Suprapubic skin (tissue), 4 donors: Measurements from ENCODE around the gene GABRB2. TPM values are rescaled to one million over a fixed set of nuclear protein-coding genes. Genes with fewer than 3 reads are reported as not detected.

Source experiments
- DNase-seq, 2 donors: peaks; one replicate each; pipeline ENCODE4 v3.0.0-alpha.2; 2019; ENCODE audit warnings: low spot score in 2 of 2
- H3K27ac ChIP-seq: fragments of 200-600 bp; sonication (generic); one replicate; pipeline ENCODE4 v1.5.1; 2019
- H3K27me3 ChIP-seq: fragments of 200-600 bp; sonication (generic); one replicate; pipeline ENCODE4 v1.5.1; 2019
- H3K36me3 ChIP-seq: fragments of 200-600 bp; sonication (generic); one replicate; pipeline ENCODE4 v1.5.1; 2019
- H3K4me1 ChIP-seq: fragments of 200-600 bp; sonication (generic); one replicate; pipeline ENCODE4 v1.5.1; 2019
- H3K4me3 ChIP-seq: fragments of 200-600 bp; sonication (generic); one replicate; pipeline ENCODE4 v1.5.1; 2019; ENCODE audit warnings: mild to moderate bottlenecking
- H3K9me3 ChIP-seq: fragments of 200-600 bp; sonication (generic); one replicate; pipeline ENCODE4 v1.5.1; 2019
- CTCF ChIP-seq, 2 donors: fragments of 200-600 bp in 1 of 2; fragments of 450-650 bp in 1 of 2; sonication (generic) in 1 of 2; IDR thresholded peaks; one replicate each; pipeline ENCODE4 v1.5.1; 2016 to 2019; ENCODE audit warnings: antibody characterized with exemption in 2 of 2, mild to moderate bottlenecking in 1 of 2, moderate library complexity in 1 of 2
- EP300 ChIP-seq: sonication (generic); formaldehyde crosslinking; IDR thresholded peaks from one replicate; pipeline ENCODE4 v1.6.1; 2017; ENCODE audit warnings: antibody characterized with exemption
- POLR2A ChIP-seq, 2 donors: fragments of 450-650 bp; IDR thresholded peaks; one replicate each; pipeline ENCODE4 v1.6.1; 2017; ENCODE audit warnings: antibody characterized with exemption in 2 of 2, mild to moderate bottlenecking in 2 of 2, moderate library complexity in 2 of 2
- POLR2AphosphoS5 ChIP-seq, 3 donors: sonication (generic); formaldehyde crosslinking; IDR thresholded peaks; one replicate each; pipeline ENCODE4 v1.6.1; 2017; ENCODE audit warnings: antibody characterized with exemption in 3 of 3
- WGBS: methylation state at CpG from one replicate; pipeline ENCODE4 v1.1.5; 2018; 5-methylcytosine and 5-hydroxymethylcytosine counted together
- total RNA-seq, 4 donors: library from RNA; depleted of rRNA; stranded (reverse); fragments of >200 nt; gene quantifications; one replicate each; pipeline ENCODE4 v1.1.0, GENCODE V29; 2016

Gene GABRB2
- total RNA-seq, 4 donors from 2014 or later, result 0.11 to 1.6 (median 0.24) TPM; not detected in 1

GRCh38 chr5:161545344-161546094 is 1.0 kb downstream of the GABRB2 start:
- no peak overlapping the region for H3K27ac ChIP-seq
- peak overlapping the region; percentile 51 for H3K4me3 ChIP-seq
- no peak for TF ChIP-seq POLR2AphosphoS5 (IDR thresholded peaks at IDR 0.05)
- no peak for TF ChIP-seq POLR2A (IDR thresholded peaks at IDR 0.05)
- no peak for TF ChIP-seq EP300
- TF ChIP-seq CTCF (IDR thresholded peaks at IDR 0.05), result no peak
- H3K4me1 ChIP-seq, result peaks cover 35% of the 10 kb centered on the region
- no peak for DNase-seq
- 25% methylated on average over 8 of the region's 8 CpGs for WGBS
- peaks cover 52% of the 10 kb centered on the region for H3K27me3 ChIP-seq
- H3K9me3 ChIP-seq, result no peaks in the 10 kb centered on the region
- no peaks in the 10 kb centered on the region for H3K36me3 ChIP-seq

- Histone ChIP-seq H3K27me3 (peaks cover 51% of the 10 kb centered on the region), H3K4me1 (peaks cover 35% of the 10 kb centered on the region), H3K9me3 (no peaks in the 10 kb centered on the region), H3K27ac (no peak overlapping the region), H3K4me3 (no peak overlapping the region), H3K36me3 (no peaks in the 10 kb centered on the region)
- WGBS, result 4% methylated on average over 7 of the region's 7 CpGs
- DNase-seq, result no peak
- TF ChIP-seq EP300 (no peak), POLR2AphosphoS5 (IDR thresholded peaks at IDR 0.05) (no peak), POLR2A (IDR thresholded peaks at IDR 0.05) (no peak), CTCF (IDR thresholded peaks at IDR 0.05) (peak in 1 of 2 donors; percentile 65)
Measured at GRCh38 chr5:161544350-161544765, 2.2 kb downstream of the GABRB2 start.

- WGBS, result 22% methylated on average over 1 of the region's 1 CpG
- H3K9me3 ChIP-seq, result no peaks in the 10 kb centered on the region
- no peak for DNase-seq
- TF ChIP-seq POLR2A (IDR thresholded peaks at IDR 0.05) (no peak), EP300 (no peak), POLR2AphosphoS5 (IDR thresholded peaks at IDR 0.05) (no peak), CTCF (IDR thresholded peaks at IDR 0.05) (no peak)
- H3K27ac ChIP-seq, result no peak overlapping the region
- H3K36me3 ChIP-seq, result no peaks in the 10 kb centered on the region
- H3K4me1 ChIP-seq, result no peaks in the 10 kb centered on the region
- H3K4me3 ChIP-seq, result no peak overlapping the region
- H3K27me3 ChIP-seq, result no peaks in the 10 kb centered on the region
Measured at GRCh38 chr5:161539016-161539415, 7.5 kb downstream of the GABRB2 start.

GRCh38 chr5:161535762-161536161 is 10.8 kb downstream of the GABRB2 start:
- H3K27ac ChIP-seq, result no peak overlapping the region
- H3K36me3 ChIP-seq, result no peaks in the 10 kb centered on the region
- WGBS, result 80% methylated on average over 2 of the region's 2 CpGs
- H3K4me1 ChIP-seq, result no peaks in the 10 kb centered on the region
- no peak for DNase-seq
- H3K27me3 ChIP-seq, result no peaks in the 10 kb centered on the region
- no peak overlapping the region for H3K4me3 ChIP-seq
- no peak for TF ChIP-seq CTCF (IDR thresholded peaks at IDR 0.05)
- TF ChIP-seq EP300, result no peak
- no peaks in the 10 kb centered on the region for H3K9me3 ChIP-seq

GRCh38 chr5:161530700-161531099 is 15.8 kb downstream of the GABRB2 start:
- DNase-seq, result no peak
- Histone ChIP-seq H3K4me1 (no peaks in the 10 kb centered on the region), H3K9me3 (no peaks in the 10 kb centered on the region), H3K4me3 (no peak overlapping the region), H3K36me3 (no peaks in the 10 kb centered on the region), H3K27ac (no peak overlapping the region), H3K27me3 (no peaks in the 10 kb centered on the region)
- TF ChIP-seq EP300 (no peak), CTCF (IDR thresholded peaks at IDR 0.05) (no peak)
- 50% methylated on average over 2 of the region's 2 CpGs for WGBS
